IgD-negative memory B cell (primary cell): ENCODE measurements around the gene MCHR1. TPM values are rescaled to one million over a fixed set of nuclear protein-coding genes. Genes with fewer than 3 reads are reported as not detected.
"Not testable (repeated sequence)": the region's sequence is repeated elsewhere in the genome, so short reads cannot be mapped to it uniquely, and the experiment has no call there.

ENCODE experiments used
- H3K27ac Mint-ChIP-seq, 3 donors: one replicate each; pipeline ENCODE4 v1.8.0; 2020 to 2022; ENCODE audit warnings: mild to moderate bottlenecking in 3 of 3, mixed read lengths in 3 of 3, moderate library complexity in 1 of 3
- H3K27me3 Mint-ChIP-seq: one replicate; pipeline ENCODE4 v1.8.0; 2021; ENCODE audit warnings: mixed read lengths
- H3K36me3 Mint-ChIP-seq: one replicate; pipeline ENCODE4 v1.8.0; 2020; ENCODE audit warnings: mild to moderate bottlenecking, mixed read lengths
- H3K4me1 Mint-ChIP-seq, 3 donors: one replicate each; pipeline ENCODE4 v1.8.0; 2020 to 2022; ENCODE audit warnings: mixed read lengths in 3 of 3, mild to moderate bottlenecking in 1 of 3
- H3K4me3 Mint-ChIP-seq, 4 donors: one replicate each; pipeline ENCODE4 v1.8.0; 2020 to 2022; ENCODE audit warnings: mild to moderate bottlenecking in 4 of 4, mixed read lengths in 4 of 4, moderate library complexity in 3 of 4
- H3K9me3 Mint-ChIP-seq, 3 donors: one replicate each; pipeline ENCODE4 v1.8.0; 2020 to 2021; ENCODE audit warnings: mixed read lengths in 3 of 3, mild to moderate bottlenecking in 1 of 3
- polyA plus RNA-seq: library from polyadenylated mRNA; unstranded; fragments of 300-500 nt; fragmentation: Illumina TruSeq; gene quantifications from one replicate; pipeline ENCODE4 v1.2.3, GENCODE V29; 2021

Gene MCHR1
- polyA plus RNA-seq, 1 donor from 2014 or later = not detected

DNA sequence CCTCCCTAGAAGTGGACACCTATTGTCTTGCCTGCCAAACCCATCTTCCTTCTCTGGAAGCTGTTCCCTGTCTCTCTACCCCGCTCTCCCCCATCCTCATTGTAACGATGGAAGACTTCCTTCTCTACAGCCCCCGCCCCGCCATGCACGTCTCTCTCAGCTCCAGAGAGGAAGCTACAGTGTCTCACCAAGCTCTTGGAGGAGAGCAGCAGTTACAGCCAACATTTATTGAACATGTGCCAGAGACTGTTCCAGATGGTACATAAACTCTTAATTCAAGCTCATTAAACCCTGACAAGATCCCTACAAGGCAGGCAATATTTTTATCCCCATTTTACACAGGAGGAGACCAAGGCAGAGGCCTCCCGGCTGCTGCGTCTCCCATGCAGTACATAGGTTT, 15.1 kb downstream of the MCHR1 start:
- peaks cover 12% of the 10 kb centered on the region for H3K27me3 Mint-ChIP-seq
- H3K9me3 Mint-ChIP-seq = peaks cover 0 to 4% (median 2%) of the 10 kb centered on the region in 3 donors
- no peak overlapping the region for H3K4me3 Mint-ChIP-seq
- H3K27ac Mint-ChIP-seq = peak overlapping the region in 1 of 3 donors; percentile 74
- no peaks in the 10 kb centered on the region for H3K36me3 Mint-ChIP-seq
- no peaks in the 10 kb centered on the region for H3K4me1 Mint-ChIP-seq

DNA sequence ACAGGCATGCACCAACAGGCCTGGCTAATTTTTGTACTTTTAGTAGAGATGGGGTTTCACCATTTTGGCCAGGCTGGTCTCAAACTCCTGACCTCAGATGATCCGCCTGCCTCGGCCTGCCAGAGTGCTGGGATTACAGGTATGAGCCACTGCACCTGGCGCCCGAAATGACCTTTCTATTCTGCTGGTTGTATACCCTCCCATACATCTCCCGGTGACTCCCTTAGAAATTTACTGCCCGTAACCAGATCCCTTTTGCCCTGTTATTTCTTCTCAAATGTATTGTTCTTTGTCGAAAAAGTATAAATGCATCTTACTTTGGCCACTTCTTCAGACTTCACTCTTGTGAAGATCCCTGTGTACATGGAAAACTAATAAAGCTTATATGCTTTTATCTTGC, 22.0 kb downstream of the MCHR1 start:
- Mint-ChIP-seq H3K9me3 (peaks cover 0 to 2% (median 0%) of the 10 kb centered on the region in 3 donors), H3K27me3 (peaks cover 4% of the 10 kb centered on the region), H3K4me1 (peaks cover 2 to 9% (median 6%) of the 10 kb centered on the region in 3 donors), H3K27ac (no peak overlapping the region), H3K4me3 (no peak overlapping the region), H3K36me3 (no peaks in the 10 kb centered on the region)

DNA sequence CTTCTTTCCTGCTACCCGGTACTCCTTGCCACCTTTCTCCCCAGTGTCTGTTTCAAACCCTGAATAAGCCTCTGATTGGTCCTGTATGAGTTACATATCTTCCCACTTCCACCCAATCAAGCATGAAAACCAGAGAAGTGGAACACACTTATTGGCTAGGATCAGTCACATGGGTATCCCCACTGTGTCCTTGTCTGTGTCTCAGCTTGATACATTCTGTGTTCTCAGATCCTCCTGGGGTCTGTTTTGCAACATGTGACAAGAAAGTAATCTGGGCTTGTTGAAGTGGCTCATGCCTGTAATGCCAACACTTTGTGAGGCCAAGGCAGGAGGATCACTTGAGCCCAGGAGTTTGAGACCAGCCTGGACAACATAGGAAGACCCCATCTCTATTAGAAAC, 23.9 kb downstream of the MCHR1 start:
- peaks cover 2 to 9% (median 6%) of the 10 kb centered on the region in 3 donors for H3K4me1 Mint-ChIP-seq
- H3K9me3 Mint-ChIP-seq = peaks cover 0 to under 1% (median 0%) of the 10 kb centered on the region in 3 donors
- peaks cover 2% of the 10 kb centered on the region for H3K36me3 Mint-ChIP-seq
- no peak overlapping the region for H3K27ac Mint-ChIP-seq
- no peak overlapping the region for H3K4me3 Mint-ChIP-seq
- peaks cover 4% of the 10 kb centered on the region for H3K27me3 Mint-ChIP-seq

DNA sequence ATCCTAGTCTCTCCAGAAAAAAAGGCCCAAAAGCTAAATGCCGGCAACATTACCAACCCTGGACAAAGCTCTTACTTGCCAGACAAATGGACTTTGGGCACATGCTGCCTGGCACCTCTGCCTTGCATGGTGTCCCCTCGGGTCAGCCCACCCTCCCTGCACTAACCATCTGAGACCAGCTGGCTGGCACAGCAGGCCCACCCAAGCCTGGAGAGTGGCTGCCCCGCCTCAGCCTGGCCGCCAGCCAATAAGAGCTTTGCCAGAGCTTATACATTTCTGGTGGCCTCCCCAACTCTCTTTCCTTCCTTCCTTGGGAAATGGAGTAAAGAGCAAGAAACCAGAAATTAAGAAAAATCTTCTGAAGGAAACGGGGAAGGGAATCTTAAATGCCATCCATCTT, 24.5 kb downstream of the MCHR1 start:
- no peak overlapping the region for H3K27ac Mint-ChIP-seq
- H3K9me3 Mint-ChIP-seq = no peaks in the 10 kb centered on the region
- H3K4me1 Mint-ChIP-seq = peaks cover 2 to 9% (median 6%) of the 10 kb centered on the region in 3 donors
- peaks cover 3% of the 10 kb centered on the region for H3K36me3 Mint-ChIP-seq
- H3K27me3 Mint-ChIP-seq = peaks cover 5% of the 10 kb centered on the region
- no peak overlapping the region for H3K4me3 Mint-ChIP-seq

DNA sequence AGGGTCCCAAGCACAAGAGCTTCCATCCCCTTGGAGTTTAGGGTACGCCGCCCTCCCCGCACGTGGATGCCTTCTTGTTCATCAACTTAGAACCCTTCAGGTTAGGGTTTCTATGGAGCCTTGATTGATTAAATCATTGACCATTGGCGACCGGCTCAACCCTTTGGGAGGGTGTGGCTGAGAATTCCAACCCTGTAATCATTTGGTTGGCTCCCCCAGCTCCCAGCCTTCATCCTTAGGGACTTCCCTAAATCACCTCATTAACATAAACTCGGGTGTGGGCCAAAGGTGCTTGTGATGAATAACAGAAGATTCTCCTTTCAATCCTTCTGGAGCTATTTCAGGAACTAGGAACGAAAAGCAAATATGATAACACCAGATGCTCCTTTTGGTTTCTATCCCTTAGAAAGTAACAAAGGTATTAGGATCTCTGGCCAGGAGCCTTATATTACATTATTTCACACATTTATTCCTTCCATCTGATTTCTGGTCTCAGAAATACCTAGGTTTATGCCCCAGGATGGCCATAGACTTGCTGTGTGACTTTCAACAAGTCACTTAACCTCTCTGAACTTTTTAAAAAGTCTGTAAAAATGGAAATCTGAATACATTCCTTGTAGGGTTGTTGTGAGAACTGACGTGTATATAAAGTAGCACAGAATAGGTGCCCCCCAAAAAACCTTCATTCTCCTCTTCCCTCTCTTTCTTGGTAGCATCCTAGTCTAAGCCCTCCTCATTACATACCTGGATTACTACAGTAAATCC, 26.8 kb downstream of the MCHR1 start:
- peaks cover 2 to 9% (median 6%) of the 10 kb centered on the region in 3 donors for H3K4me1 Mint-ChIP-seq
- no peak overlapping the region for H3K4me3 Mint-ChIP-seq
- H3K27me3 Mint-ChIP-seq = peaks cover 5% of the 10 kb centered on the region
- no peak overlapping the region for H3K27ac Mint-ChIP-seq
- H3K9me3 Mint-ChIP-seq = no peaks in the 10 kb centered on the region
- H3K36me3 Mint-ChIP-seq = peaks cover 3% of the 10 kb centered on the region

DNA sequence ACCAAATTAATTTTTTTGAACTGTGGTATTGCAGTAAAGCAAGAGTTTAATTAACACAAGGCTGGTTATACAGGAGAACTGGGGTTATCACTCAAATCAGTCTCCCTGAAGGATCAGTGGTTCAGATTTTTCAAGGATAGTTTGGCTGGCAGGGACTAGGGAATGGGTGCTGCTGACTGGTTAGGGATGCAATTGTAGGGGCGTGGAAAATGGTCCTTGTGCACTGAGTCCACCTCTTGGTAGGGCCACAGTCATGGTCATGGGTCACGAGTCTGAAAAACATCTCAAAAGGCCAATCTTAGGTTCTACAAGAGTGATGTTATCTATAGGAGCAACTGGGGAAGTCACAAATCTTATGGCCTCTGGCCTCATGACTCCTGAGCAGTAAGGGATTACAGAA, 27.9 kb downstream of the MCHR1 start:
- Mint-ChIP-seq H3K9me3 (no peaks in the 10 kb centered on the region), H3K36me3 (peaks cover 3% of the 10 kb centered on the region), H3K4me3 (no peak overlapping the region), H3K27ac (no peak overlapping the region), H3K27me3 (peaks cover 6% of the 10 kb centered on the region), H3K4me1 (peaks cover 2 to 7% (median 6%) of the 10 kb centered on the region in 3 donors)

DNA sequence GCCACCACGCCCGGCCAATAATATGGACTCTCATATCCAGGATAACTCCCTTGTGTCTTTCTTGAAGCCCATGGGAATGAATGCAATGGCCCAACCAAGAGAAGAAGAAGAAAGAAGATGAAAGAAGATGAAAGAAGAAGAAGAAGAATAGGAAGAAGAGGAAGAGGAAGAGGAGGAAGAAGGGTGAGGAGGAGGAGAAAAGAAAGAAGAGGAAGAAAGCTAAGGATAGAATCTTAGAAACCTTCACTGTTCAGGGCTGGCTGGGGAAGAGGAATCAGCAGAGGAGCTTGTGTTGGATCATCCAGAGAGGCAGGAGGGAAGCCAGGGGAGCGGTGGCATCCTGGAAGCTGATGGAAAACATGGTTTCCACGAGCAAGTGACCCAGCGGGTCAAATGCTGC, 28.9 kb downstream of the MCHR1 start:
- Mint-ChIP-seq H3K27ac (no peak overlapping the region), H3K4me3 (no peak overlapping the region), H3K36me3 (peaks cover 3% of the 10 kb centered on the region), H3K9me3 (no peaks in the 10 kb centered on the region), H3K27me3 (peaks cover 9% of the 10 kb centered on the region), H3K4me1 (peaks cover 0 to 3% (median 2%) of the 10 kb centered on the region in 3 donors)

DNA sequence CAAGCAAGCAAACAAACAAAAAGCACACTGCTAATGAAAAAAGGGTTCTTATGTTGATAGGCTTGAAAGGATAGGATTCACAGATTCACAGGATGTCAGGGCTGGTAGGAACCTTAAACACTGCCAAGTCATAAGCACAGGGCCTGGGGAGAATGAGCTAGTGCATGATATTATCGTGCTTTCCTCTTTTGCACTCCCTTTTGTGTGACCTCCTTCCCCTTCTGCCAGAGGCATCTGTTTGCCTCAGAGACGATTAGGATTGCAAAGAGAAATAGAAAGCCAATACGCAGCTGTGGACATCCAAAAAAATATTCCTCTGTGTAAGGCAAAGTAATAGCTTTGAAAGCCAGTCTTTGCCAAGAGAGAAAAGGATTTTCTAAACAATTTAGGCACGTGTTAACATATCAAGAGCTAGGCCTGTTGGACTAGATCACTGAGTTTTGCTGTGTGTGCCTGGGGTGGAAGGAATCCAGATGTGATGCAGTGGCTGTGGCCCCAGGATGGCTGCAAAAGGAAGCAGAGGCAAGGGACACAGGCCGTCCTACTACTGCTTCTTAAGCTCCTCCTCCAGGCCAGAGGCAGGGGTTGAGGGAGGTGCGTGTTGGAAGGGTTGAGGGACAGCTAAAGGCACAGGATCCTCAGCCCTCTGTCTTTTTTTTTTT, 30.6 kb downstream of the MCHR1 start:
- Mint-ChIP-seq H3K9me3 (no peaks in the 10 kb centered on the region), H3K27me3 (peaks cover 13% of the 10 kb centered on the region), H3K36me3 (peaks cover 4% of the 10 kb centered on the region), H3K4me3 (no peak overlapping the region), H3K27ac (no peak overlapping the region), H3K4me1 (peaks cover 0 to 5% (median 5%) of the 10 kb centered on the region in 3 donors)

DNA sequence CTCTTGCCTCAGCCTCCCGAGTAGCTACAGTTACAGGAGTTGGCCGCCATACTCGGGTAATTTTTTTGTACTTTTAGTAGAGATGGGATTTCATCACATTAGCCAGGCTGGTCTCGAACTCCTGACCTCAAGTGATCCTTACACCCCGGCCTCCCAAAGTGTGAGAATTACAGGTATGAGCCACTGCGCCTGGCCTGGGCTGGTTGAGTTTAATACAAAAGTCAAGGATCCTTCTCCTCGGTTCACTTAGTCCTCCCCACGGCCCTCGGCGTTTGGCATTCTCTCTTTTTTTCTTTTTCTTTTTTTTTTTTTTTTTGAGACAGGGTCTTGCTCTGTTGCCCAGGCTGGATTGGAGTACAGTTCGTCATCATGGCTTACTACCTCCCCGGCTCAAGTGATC, 33.0 kb downstream of the MCHR1 start:
- no peaks in the 10 kb centered on the region for H3K9me3 Mint-ChIP-seq
- peaks cover 8% of the 10 kb centered on the region for H3K36me3 Mint-ChIP-seq
- H3K4me3 Mint-ChIP-seq = no peak overlapping the region
- peaks cover 0 to 7% (median 5%) of the 10 kb centered on the region in 3 donors for H3K4me1 Mint-ChIP-seq
- no peak overlapping the region for H3K27ac Mint-ChIP-seq
- H3K27me3 Mint-ChIP-seq = peaks cover 16% of the 10 kb centered on the region

DNA sequence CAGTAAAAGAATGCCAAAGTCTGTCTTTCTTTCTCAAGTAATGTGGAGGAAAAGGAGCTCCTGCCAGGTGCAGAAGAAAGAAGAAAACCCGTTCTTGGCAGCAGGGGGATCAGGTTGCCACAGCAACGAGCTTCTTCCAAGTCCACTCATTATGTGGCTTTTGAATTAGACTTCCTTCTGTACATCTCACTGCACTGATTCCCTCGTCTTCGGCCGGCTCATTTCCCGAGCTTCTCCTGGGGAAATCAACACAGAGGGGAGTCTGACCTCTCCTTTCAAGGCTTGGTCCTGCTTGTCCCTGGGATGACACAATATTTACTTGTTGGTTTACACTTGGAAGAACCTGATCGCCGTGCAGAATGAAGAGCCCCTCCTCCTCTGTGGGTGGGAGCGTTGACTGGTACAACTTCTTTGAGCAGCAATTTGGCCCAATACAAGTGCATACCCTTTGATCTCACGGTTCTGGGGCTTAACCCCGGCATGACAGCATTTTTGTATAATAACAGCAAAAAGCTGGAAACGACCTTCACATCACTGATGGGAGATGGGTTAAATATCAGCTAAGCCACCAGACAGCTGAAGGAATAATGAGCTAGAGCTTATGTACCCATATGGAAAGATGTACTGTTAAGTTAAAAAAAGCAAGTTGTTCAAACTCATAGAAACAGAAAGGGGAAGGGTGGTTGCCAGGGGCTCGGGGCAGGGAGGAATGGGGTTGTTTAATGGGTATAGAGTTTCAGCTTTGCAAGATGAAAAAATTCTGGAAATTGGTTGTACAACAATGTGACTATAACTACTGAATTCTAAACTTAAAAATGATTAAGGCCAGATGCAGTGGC, 35.4 kb downstream of the MCHR1 start:
- Mint-ChIP-seq H3K4me1 (peaks cover 0 to 9% (median 8%) of the 10 kb centered on the region in 3 donors), H3K4me3 (no peak overlapping the region), H3K27ac (no peak overlapping the region), H3K27me3 (peaks cover 14% of the 10 kb centered on the region), H3K36me3 (peaks cover 7% of the 10 kb centered on the region), H3K9me3 (no peaks in the 10 kb centered on the region)

DNA sequence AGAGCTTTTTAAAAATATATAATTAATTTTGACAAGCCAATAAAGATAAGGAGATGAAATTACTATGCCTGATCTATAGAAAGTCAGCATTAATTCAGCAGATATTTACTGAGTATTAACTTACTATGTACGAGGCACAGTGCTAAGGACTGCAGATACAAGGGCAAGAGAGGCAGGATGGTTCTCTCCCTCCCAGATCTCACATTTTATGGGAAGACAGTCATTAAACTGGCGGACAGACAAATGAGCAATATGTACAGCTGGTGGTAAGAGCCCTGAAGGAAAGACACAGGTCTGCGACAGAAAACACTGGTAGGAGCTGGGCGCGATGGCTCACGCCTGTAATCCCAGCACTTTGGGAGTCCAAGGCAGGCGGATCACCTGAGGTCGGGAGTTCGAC, 36.8 kb downstream of the MCHR1 start:
- peaks cover 9% of the 10 kb centered on the region for H3K36me3 Mint-ChIP-seq
- no peak overlapping the region for H3K27ac Mint-ChIP-seq
- peaks cover 21% of the 10 kb centered on the region for H3K27me3 Mint-ChIP-seq
- H3K4me3 Mint-ChIP-seq = no peak overlapping the region
- H3K9me3 Mint-ChIP-seq = no peaks in the 10 kb centered on the region
- H3K4me1 Mint-ChIP-seq = peaks cover 0 to 10% (median 9%) of the 10 kb centered on the region in 3 donors

DNA sequence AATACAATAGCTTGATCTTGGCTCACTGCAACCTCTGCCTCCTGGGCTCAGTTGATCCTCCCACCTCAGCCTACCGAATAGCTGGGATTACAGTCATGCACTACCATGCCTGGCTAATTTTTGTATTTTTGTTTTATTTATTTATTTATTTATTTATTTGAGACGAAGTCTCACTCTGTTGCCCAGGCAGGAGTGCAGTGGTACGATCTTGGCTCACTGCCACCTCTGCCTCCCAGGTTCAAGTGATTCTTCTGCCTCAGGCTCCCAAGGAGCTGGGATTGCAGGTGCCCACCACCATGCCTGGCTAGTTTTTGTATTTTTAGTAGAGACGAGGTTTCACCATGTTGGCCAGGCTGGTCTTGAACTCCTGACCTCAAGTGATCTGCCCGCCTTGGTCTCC, 38.4 kb downstream of the MCHR1 start:
- H3K27ac Mint-ChIP-seq, H3K36me3 Mint-ChIP-seq, H3K4me3 Mint-ChIP-seq, H3K4me1 Mint-ChIP-seq, H3K9me3 Mint-ChIP-seq: not testable (repeated sequence)
- peaks cover 22% of the 10 kb centered on the region for H3K27me3 Mint-ChIP-seq

DNA sequence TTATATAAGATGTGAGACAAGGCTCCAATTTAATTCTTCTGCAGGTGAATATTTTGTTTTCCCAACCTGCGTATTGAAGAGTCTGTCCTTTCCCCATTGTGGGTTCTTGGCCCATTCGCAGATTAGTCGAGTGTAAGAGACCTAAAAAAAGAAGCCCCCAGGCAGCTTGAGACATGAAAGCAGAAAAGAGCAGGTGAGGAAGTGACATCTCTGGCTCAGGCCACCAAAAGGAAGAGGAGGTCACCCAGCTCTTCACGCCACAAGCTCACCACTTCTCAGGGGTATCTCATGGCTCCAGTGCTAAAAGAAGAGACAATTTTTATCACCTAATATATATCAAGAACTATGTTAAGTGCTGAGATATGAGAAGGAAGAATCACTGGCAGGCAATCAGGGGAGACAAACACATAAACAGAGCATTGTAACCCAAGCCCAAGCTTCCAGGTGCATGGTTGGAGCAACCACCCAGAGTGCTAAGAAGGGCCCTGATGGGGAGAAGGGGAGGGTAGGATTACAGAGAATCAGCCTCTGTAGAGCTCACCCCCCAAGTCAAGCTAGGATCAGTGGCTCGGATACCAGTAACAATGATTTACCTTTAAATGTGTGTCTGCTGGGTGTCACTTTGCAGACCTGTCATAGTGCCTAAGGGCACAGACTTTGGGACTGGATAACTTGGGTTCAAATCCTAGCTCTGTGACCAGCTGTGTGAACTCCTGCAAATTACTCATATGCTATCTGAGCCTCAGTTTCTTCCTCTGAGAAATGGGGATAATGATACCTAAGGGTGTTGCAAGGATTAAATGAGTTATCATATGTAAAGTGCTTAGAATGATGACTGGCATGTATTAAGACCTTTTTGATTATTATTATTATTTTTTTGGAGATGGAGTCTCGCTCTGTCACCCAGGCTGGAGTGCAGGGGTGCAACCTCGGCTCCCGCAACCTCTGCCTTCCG, 39.2 kb downstream of the MCHR1 start:
- Mint-ChIP-seq H3K4me1 (peaks cover 0 to 10% (median 6%) of the 10 kb centered on the region in 3 donors), H3K36me3 (peaks cover 9% of the 10 kb centered on the region), H3K4me3 (no peak overlapping the region), H3K27ac (peak overlapping the region in 2 of 3 donors; percentile 33 to 78), H3K27me3 (peaks cover 22% of the 10 kb centered on the region), H3K9me3 (no peaks in the 10 kb centered on the region)

DNA sequence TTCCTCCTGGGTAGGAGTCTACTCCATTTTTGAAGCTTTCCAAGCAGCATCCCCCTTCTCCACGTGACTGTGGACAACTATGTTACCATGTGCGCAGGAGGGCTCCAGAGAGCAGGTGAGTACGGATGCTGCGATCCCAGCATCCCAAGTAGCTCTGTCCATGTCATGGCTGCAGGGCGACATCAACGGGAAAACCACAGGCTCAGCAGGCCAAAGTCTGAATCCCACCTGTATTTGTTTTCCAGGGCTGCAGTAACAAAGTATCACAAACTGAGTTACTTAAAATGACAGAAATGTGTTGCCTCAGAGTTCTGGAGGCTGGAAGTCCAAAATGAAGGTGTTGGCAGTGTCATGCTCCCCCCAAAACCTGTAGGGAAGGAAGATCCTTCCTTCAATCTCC, 40.3 kb downstream of the MCHR1 start:
- peaks cover 20% of the 10 kb centered on the region for H3K27me3 Mint-ChIP-seq
- H3K27ac Mint-ChIP-seq = no peak overlapping the region
- H3K4me3 Mint-ChIP-seq = no peak overlapping the region

More for the DNA sequence above, 40.3 kb downstream of the MCHR1 start:
- H3K4me1 Mint-ChIP-seq = peaks cover 0 to 8% (median 5%) of the 10 kb centered on the region in 3 donors
- H3K36me3 Mint-ChIP-seq = peaks cover 9% of the 10 kb centered on the region
- H3K9me3 Mint-ChIP-seq = no peaks in the 10 kb centered on the region
